Measurements from ENCODE around the gene DNM1.

DNM1 gene

DNA sequence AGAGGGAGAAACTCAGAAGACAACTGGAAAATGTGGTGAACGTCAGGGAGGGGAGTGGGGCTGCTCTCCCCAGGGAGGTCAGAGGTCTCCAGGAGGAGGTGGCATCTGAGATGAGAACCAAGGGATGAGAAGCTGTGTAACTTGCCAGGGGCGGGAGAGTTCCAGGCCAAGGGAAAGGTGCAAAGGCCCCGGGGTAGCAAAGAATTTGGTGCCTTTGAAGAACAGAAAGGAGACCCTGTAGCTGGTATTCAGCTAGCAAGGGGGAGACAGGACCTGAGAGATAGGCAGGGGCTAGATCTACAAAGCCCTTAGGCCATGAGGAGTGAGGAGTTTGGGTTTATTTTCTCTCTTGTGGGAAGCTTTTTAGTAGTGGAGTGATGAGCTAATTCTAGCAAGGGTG, 3.3 kb downstream of the DNM1 start:
- DNase-seq = no peak

GRCh38 chr9:128206916-128207910, 4.0 kb downstream of the DNM1 start:
- no peak for DNase-seq

DNA sequence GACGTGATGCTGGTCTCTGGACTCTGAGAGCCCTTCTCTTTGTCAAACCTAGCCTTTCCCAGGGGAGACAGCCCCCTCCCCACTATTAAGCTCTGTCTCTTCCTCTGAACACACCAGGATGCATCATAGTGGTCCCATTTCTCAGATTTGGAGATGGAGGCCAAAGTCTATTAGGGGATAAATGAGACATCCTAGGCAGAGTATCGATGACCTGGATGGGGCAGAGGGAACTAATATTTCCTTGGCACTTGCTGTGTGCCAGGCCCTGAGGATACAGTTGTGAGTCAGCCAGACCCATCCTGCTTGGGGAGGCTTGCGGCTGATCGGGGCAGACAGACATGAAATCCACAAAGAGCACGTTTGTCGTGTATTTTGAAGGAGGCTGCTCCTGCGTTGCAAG, 5.2 kb downstream of the DNM1 start:
- DNase-seq = no peak

- no peak for DNase-seq
Observed at GRCh38 chr9:128208946-128209669, 5.9 kb downstream of the DNM1 start.

GRCh38 chr9:128211186-128211980, 8.2 kb downstream of the DNM1 start:
- DNase-seq = no peak

- no peak for DNase-seq
Observed at GRCh38 chr9:128211981-128212281, 8.8 kb downstream of the DNM1 start.

DNA sequence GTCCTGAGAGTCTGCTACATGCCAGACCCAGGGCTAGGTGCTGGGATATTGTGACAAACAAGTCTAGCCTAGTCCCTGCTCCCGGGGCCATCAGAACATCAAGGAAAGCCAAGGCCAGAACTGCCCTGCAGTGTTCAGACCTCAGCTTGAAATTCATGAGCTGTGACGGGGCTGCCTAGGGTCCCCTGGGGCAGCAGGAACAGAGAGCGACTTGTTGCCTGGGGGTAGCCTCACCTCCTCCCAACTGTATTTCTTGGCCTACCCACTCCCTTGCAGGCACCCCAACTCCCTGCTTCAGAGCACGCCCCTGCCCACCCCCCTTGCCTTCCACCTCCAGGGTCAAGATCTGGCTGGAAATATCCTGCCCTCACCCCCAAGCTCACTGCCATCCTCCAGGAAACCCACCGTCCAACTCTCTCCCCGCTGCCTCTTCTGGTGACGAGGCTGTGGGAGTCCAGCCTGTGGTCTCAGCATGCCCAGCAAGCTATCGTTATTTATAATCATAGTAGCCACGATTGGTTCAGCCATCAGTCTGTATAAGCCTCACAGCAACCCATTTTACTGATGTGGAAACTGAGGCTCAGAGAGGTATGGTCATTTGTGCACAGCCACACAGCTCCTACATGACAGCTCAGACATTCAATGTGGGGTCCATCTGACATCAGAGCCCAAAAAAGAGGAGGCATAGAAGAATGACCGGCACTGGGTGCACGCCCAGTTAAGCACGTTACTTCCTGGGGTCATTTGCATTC, 10.7 kb downstream of the DNM1 start:
- DNase-seq = no peak

DNA sequence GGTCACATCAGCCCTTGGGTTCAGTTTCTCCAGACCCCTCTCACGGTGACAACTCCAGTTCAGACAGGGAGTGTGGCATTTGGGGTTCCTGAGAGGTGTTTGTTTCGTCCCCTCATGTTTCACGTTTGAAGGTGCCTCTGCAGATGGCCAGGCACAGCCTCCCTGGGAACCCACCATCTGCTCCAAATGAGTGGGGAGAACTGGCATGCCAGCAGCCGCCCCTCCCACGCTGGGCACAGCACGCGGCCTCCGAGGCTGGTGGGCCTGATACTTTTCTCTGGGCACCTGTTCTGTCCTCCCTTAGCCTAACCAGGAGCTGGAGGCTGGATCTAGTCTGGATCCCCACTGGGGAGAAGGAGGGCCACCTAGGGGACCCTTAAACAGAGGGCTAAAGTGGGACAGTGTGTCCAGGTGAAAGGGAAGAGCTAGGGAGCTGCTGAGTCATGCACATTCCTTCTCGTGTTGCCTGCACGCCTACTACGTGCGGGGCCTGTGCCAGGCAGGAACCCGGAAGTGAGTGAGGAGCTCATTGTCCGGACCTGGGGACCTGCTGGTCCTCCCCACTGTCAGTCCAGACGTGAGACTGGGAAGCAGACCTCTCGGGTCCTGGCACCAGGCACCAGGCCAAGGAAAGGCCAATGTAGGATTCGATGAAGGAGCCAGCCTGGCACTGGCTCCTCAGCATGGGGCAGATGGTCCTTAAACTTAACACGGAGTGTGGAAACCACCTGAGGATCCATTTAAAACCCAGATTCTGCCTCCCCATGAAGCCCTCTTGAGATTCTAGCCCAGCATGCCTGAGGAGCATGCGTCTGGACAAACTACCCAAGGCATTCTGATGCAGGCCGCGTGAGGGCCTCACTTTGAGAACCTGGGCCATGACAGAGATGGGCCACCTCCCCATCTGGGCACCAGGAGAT, 11.7 kb downstream of the DNM1 start:
- DNase-seq = peak in 1 of 2 experiments; percentile 87

- no peak for DNase-seq
Observed at GRCh38 chr9:128215491-128216409, 12.6 kb downstream of the DNM1 start.

- DNase-seq = no peak
Observed at GRCh38 chr9:128216781-128217553, 13.8 kb downstream of the DNM1 start.

- no peak for DNase-seq
Observed at GRCh38 chr9:128218172-128218517, 15.0 kb downstream of the DNM1 start.

DNA sequence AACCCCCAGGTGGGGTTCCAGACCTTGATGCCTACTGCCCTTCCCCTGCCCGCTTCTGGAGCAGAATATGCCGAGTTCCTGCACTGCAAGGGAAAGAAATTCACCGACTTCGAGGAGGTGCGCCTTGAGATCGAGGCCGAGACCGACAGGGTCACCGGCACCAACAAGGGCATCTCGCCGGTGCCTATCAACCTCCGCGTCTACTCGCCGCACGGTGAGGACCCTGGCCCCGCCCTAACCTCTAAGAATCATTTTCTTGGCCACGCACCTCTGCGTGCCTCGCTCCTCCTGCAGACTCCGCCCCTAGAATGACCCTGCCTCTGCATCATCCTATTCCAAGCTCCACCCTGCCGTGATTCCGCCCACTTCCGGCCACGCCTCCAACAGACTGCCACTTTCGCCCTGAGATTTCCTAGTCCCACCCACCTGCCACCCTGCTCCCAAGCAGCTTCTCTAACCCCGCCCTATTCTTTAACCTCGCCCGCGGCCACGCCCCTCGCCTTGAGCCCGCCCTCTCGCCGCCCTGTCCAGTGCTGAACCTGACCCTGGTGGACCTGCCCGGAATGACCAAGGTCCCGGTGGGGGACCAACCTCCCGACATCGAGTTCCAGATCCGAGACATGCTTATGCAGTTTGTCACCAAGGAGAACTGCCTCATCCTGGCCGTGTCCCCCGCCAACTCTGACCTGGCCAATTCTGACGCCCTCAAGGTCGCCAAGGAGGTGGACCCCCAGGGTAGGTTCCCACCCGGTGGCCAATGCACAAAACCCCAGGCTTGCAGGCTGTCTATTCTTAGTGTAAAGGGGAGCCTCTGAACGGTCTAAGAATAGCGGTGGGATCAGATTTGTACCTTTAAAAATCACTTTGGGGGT, 15.6 kb downstream of the DNM1 start:
- DNase-seq = no peak

DNA sequence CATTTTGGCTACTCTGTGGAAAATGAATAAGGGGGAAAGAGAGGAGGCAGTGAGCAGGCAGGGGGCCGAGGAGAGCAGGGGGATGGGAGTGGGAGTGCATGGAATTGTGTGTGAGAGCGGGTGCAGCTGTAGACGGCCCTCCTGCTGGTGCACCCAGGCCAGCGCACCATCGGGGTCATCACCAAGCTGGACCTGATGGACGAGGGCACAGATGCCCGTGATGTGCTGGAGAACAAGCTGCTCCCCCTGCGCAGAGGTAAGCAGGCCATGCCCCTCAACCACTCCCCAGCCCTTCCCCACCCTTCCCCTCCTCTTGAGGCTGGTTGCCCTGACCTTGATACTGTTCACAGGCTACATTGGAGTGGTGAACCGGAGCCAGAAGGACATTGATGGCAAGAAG, 16.7 kb downstream of the DNM1 start:
- DNase-seq = no peak

GRCh38 chr9:128222026-128222425, 18.8 kb downstream of the DNM1 start:
- no peak for DNase-seq

GRCh38 chr9:128222880-128223670, 19.9 kb downstream of the DNM1 start:
- no peak for DNase-seq

DNA sequence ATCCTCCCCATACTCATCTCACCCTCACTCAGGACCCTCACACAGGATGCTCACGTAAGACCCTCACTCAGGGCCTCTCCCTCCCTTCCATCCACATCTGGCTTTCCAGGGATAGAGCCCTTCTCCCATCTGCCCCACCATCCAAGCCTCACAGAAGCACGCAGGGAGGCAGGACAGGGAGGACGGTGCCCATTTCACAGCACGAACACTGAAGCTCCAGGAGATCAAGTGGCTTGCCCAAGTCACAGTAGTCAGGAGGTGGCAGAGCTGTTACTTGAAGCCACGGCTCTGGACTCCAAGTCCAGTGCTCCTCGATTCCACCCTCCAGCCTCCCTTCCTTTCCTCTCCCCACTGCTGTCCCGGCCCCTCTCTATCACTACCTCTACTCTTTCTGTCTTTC, 21.7 kb downstream of the DNM1 start:
- no peak for DNase-seq

- no peak for DNase-seq
Observed at GRCh38 chr9:128225770-128226411, 22.7 kb downstream of the DNM1 start.
